HG03060 (cell line): ENCODE measurements around the gene GLP2R.

Source experiments
- ATAC-seq: cut with Tn5 transposase; IDR thresholded peaks from one replicate; pipeline ENCODE4 v1.9.1; 2021; ENCODE audit warnings: low read depth, moderate number of reproducible peaks; ENCODE audit not compliant: unreplicated experiment

The GLP2R gene

DNA sequence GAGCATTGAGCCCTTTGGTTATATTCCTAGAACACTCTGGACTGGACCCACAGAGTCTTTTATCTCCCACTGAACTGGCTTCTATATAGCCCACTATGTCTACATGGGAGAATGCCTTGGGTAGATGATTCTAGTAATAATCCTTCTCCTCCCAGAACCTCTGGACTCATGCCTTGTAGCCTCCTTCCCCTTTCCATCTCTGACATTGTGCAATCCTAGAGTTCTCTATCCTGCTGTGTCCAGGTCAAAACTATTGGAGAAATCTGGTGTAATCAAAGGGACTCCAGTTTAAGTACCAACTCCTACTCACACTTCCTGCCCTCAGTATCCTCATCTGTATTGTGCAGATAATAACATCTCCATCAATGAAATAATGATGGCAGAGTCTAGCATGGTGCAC lies 70.2 kb downstream of the GLP2R start:
- no peak for ATAC-seq

DNA sequence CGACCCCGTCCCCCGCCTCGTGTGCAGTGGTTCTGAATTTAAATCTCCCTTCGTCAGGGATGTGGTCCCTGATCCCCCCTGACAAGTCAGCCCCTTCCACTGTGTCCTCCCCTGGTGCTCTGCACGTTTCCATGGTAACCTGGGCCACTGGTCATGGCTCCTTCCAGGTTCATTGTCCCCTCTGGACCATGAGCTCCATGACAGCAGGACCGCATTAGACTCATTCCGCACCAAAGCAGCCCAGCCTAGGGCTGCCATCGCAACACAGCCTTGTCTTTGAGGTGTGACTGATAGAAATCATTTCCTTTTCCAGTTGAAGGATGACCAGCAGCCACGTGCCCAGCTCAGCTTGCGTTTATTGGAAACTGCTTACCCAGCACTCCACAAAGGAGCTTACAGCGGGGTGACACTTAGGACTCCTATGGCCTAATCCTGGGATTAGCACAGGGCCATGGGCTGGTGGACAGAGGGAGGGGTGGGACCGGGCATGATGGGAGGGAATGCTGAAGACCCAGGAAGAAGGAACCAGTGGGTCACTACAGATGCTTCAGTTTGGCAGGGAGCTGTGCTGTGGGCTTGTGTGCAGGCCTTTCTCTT lies 71.7 kb downstream of the GLP2R start:
- no peak for ATAC-seq

DNA sequence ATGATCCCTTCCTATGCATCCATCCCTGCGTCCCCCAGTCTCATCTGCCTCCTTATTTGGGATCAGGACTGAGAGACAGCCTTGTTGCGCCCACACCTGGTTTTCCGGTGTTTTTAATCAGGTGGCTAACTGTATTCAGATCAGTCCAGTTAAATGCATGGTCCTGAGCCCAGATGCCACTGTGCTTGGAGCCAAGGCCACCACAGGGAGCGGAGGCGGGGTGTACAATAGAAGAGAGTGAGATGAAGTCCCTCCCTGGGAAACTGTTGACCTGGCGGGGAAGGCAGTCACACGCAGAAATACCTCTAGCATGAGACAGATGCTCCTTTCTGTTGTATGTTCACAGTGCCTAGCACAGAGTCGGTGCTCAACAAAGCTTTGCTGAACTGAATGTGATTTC lies 73.1 kb downstream of the GLP2R start:
- ATAC-seq: no peak

DNA sequence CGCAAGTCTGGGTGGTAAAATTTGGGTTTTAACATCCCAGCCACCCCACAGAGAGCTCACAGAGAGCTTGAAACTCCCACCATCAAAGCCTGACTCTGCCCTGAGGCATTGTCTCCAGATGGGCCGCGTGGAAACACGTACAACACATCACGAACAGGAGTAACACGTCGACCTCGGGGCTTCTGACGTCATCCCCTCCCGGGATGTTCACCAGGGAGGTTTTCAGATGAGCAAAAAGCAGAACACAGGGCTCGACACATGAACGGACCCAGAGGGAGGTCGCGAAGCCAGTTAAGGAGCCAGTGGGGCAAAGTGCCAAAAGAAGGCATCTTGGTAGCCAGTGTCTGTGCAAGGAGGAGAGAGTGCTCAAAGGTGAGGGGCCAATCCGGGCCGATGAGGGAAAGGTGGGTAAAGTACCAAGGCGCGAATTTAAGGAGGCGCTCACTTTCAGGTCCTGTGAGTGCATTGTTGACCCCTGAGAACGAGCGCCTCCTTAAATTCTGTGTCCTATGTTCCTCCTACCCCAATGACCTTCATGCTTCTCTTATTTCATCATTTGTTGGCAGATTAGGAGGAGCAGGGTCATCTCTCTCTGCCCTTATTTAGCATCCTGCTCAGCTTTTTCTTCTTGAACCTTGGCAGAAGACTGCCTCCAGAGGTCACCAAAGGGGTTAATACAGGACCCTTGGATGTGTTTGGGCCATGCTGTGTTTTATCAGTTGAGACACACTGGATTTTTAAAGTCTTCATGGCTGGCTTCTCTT lies 73.7 kb downstream of the GLP2R start:
- ATAC-seq: no peak

DNA sequence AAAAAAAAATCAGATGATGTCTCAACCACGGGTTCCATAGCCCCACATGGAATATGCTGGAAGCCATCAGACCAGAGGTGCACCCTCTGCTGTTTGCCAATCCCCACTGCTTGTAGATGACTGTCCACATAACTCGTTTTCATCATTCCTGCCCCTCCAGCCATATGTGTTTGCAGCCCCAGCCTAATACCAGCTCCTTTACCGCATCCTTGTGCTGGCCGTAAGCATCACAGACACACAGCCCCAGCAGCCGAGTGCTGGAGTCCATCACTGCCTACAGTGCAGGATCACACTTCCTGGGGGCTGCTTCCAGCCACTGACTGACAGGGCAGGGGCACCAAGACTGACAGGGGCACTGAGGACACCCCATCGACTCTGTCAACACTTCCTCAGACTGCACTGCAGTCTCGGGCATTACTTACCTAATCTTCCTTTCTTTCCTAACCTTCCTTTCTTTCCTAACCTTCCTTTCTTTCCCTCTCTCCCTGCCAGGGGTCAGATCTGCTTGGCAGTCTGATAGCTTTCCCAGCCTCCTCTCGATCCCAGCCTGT lies 74.4 kb downstream of the GLP2R start:
- ATAC-seq: no peak

DNA sequence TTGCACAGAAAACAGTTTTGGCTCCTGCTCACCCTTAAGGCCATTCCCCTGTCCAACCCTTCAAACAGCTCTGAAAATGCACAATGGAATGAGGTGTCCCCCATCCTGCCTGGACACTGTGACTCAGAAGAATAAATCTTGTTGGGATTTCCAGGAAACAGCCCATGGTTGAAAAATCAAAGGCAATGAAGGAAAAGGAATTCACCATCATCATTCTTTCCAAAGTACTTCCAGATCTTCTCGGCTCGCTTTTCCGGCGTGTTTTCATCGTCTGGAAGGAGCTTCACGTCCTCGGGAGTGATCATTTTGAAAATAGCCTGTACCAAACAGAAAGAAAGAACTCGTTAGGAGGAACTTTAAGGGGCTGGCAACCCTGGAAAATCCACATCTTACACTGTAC lies 75.1 kb downstream of the GLP2R start:
- ATAC-seq: no peak

DNA sequence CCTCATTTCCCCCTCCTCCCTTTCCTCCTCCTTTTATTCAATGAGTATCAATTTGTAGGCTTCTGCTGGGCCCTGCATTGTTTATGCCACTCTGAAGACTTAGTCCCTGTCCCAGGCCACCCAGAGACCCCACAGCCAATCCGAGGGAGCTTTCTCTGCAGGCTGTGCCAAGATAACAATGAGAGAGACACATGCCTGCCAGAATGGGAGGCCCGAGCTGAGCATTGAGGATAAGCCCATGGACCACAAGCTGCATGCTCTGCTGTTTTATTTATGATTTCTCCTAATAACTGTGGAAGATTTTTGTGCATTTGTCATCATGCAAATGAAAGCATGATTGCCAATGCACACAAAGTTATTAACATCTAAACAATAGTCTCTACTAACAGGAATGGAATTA lies 76.4 kb downstream of the GLP2R start:
- ATAC-seq: no peak

DNA sequence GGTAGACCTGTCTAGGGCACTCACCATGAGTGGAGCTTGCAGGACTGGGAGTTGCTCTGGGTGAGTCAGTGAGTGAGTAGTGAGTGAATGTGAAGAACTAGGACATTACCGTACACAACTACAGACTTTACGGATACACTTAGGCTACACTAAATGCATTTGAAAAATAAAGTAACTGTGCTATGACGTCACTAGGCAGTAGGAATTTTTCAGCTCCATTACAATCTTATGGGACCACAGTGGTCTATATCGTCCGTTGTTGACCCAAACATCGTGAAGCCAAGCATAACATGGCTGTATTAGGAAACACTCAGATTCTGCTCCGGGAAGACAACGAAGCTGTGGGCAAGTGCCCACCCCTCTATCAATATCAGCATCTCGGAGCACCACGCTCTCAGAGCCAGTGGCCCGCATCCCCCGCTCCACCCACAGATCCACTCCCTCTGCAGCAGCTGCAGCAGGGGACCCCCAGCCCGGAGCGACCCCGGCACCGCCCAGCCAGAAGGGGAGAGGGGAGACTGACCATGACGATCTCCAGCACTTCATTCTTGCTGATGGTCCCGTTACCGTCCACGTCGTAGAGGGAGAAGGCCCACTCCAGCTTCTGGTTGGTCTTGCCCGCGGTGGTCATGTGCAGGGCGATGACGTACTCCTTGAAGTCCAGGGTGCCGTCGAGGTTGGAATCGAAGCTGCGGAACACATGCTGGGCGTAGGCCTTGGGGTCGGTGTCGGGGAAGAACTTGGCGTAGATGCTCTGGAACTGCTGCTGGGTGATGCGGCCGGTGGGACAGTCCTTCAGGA lies 78.8 kb downstream of the GLP2R start:
- ATAC-seq: no peak

DNA sequence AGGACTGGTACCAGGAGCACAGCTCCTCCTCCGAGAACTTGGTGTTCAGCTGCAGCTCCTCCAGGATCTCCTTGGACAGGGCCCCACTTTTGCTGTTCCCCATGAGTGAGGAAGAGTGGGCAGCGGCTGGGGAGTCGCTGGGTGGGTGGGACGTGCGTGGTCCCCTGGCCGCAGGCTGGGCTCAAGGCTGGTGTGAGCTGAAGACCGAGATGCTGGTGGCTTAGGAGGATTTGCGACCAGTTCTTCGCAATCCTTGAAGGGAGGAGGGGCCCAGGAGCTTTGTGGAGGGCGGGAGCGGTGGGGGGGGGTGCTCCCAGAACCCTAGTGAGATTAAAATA lies 79.3 kb downstream of the GLP2R start, which contains the start of gene RCVRN:
Gene RCVRN (minus strand): TSS at position 194 of the 338 bp plus-strand sequence. CDS start 91 bp downstream, at position 103.
- ATAC-seq: no peak

DNA sequence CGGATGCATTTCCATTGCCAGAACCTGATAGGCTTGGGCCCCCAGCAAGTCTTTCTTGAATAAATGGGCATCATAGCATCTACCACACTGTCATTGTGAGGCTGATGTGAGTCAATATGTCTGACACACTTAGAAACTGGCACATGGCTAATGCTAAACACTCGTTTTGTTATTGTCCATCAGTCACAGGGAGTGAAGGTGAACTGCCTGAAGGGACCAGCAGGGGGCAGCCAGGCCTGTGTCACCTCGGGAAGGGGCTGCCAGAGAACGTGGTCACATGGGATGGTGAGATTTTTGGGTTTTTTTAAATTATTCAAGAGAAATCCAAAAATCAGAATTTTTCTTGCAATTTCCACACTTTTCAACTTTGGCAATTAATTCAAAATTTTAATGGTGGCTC lies 80.2 kb downstream of the GLP2R start:
- ATAC-seq: no peak

DNA sequence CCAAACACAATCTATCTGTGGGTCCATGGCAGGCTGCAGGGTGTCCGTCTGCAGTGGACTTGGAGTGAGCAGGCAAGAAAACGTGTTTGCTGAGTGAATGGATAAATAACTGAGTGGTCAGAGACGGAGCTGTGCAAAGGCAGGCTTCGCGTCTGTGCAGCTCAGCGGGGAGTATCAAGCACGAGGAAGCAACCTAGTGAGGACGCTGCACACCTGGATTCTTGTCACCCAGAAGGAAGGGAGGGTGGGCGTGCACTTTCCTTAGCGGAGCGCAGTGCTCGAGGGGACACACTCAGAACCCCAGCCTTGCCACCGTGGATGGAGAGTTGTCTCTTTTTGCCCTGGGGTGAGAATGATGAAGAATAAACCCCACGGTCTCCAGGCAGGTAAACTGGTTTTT lies 80.9 kb downstream of the GLP2R start:
- ATAC-seq: no peak

DNA sequence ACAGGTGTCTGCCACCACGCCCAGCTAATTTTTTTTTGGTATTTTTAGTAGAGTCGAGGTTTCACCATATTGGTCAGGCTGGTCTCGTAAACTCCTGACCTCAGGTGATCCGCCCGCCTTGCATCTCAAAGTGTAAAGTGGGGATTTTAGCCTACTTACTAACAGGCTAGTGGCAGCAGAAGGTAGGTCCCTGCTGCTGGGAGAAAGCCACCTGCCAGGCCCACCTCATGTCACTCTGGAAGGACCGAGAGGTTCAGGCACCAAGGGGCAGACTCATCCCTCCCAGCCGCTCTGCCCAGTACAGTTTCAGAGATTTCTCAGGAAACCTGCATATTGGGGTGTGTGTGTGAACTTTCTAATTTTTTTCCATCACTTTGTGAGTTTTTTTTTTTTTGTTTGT lies 81.4 kb downstream of the GLP2R start:
- no peak for ATAC-seq

DNA sequence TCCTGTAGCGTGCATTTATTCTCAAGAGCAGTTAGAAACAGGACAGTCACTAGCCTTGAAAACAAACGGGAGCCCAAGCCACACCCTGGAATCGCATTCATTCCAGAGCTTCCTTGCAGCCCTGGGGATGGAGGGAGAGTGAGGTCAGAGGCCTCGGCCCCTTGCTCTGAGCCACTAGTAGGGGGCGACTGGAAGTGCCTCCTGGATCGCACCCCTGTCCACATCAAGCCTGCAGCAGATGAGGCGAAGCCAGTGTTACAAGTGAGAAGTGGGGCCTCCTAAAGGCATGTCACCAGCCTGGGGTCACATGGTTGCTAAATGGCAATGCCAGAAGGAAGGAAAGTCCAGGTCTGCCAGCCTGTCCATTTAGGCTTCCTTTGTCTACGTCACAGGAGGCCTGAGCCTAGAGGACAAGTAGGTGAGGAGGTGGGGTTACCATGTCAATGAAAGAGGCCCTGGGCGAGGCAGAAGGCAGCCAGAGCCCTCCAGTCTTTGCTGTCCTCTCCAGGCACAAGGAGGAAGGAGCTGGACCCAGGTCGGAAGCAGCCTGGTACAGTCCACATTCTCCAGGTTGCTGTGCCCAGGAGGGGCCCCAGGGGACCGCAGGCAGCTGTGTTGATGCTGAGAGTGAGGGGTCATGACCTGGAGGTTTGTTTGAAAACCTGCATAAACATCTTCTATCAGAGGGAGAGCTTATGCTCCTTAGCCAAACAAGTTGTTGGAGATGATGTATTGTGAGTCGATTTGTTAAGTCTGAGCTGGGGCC lies 82.3 kb downstream of the GLP2R start:
- ATAC-seq: no peak

DNA sequence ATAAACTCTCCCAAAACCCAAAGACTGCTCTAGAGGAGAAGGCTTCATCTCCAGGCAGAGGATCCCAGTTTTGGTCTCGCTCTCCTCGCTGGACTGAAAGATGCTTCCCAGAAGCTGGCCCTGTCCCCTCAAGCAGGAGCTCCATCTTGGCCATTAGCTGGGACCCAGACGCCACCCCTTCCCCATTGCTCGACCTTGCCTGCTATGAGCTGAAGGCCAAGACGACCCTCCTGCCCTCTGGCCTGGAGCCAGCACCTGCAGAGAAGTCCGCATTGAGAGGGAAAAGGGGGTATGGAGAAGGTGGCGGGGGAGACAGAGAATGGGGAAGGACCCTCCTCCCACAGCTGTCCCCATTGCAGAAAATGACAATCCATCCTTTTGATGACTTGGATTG lies 82.9 kb downstream of the GLP2R start:
- ATAC-seq: no peak

DNA sequence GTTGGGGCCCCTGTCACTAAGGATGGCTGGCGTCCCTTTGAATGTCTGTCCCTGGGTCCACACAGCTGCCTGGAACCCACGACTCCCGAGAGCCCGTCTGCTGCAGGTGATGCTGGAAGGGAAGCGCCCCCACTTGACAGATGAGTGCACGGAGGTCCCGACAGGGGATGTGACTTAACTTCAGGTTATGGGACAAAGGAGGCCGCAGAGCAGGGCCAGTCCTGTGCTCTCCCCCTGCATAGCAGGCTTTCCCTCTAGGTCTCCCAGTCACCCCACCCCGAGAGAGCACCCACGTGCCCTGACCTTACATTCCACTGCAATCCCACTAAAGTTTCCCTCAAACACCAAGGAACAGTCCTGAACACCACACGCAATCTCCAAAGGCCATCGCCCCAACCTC lies 85.4 kb downstream of the GLP2R start:
- ATAC-seq: no peak

DNA sequence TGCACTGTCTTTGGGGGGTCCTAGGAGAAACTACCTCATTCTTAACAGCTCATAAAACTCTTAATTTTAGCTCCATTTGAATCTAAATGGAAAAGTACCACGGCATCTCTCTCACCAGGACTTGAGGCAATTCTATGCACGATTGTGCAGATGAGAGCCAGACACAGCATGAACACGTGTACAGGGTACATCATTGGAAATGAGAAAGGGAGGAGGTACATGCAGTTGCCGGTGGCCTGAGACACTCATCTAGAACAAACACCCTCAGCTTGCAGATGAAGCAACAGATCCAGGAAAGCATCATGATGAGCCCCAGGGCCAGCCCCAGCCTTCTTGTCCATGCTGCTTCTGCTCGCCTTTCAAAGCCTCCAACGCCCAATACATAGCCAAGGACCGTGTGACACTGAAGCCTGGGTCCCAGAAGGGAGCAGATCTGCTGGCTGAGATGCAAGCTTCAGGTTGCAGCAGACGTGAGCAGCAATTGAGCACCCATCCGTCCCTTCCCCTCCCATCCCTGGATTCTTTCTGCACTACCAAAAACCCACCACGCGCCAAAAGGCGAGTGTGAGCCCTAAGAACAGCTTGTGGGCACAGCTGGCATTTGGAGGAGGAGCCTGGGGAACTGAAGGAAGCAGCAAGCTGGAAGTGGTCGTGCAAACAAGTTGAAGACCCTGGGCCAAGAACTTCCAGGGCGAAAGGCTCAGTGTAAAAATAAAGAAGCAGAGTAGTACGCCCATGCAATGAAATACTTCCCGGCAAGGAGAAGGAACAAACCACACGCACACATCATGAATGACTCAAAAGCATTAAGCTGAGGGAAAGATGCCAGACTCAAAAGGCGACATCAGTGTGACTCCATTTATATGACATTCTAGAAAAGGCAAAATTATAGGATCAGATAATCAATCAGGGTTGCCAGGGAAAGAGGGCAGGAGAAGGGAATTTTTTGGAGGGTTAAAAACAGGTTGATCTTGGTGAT lies 86.7 kb downstream of the GLP2R start:
- no peak for ATAC-seq

DNA sequence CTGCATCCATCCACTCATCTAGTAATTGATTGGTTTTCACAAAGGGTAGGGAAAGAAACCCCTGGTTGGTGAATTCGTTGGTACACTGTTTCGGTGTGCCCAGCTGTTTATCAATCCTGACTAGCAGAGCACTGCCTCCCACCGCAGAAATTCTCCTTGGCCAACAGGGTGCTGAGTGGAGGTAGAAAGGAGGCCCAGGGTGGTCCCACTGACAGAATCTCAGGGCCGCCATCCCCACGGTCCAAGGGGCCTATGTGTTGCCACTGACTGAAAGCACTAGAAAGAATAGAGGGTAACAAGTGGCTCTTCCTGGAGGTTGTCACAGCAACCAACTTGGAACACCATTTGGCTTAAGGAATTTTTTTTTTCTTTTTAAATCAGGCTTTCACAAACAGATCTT lies 87.8 kb downstream of the GLP2R start:
- no peak for ATAC-seq

DNA sequence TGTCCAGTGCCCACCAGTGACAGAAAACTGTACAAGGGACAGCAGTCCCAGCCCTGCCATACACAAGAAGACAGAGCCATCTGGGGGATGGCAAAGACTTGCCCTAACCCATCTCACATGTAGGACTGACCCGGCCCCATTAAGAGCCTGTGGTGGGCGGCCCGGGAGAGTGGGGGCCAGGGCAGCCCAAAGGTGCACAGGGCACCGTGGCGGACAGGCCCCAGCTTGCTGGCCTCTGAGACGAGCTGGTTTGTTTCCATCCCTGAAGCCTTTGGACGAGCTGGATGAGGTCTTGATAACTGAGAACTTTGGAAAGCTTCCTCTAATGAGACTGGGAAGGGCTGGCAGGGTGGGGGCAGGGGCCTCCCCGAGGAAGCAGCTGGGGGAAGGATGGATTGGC lies 90.4 kb downstream of the GLP2R start:
- ATAC-seq: no peak

DNA sequence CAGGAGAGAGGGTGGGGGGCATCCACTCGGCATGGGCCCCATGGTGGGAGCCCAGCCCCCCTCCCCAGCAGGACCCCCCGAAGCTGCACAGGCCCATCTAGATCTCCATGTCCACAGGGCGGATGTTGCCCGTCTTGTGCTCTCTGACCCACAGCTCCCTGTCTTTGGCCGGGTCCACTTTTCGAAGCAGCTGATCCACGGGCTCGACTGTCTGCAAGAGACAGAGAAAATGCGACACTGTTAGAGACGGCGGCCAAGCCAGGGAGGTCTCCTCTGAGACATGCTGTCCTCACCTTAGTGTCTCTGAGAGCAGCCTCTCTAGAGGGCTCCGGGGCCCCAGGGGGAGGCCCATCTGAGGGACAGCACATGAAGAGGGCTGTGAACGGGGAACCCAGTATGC lies 91.4 kb downstream of the GLP2R start:
- ATAC-seq: no peak

DNA sequence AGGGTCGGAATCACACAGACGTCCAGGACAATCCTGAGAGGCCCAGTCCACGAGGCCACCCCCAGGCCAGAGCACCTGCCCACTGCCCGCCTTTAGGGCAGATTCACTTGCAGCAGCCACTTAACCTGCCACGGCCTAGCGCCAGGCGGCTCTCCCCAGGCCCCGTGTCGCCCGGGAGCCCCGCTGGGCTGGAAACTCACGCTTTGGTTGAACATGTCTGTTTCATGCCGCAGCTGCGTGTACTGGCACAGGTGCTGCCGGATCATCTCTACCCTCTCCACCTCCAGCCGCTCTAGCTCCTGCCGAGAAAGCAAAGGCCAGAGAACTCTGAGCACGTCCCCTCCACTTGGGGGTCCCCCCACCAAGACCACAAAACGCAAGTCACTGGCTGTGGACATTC lies 92.1 kb downstream of the GLP2R start:
- no peak for ATAC-seq
